GM10266 (cell line): ENCODE measurements around the gene PXDC1.

Source experiments
- DNase-seq: peaks from one replicate; pipeline ENCODE4 v3.0.0; 2012; ENCODE audit errors: extremely low spot score
- TF ChIP-seq, protein P1 (sequence below): IDR thresholded peaks from 2 replicates; pipeline ENCODE4 v1.5.1; 2012; ENCODE audit warnings: mild to moderate bottlenecking, low read depth; ENCODE audit not compliant: control insufficient read depth, insufficient read depth; ENCODE audit errors: missing control alignments

PXDC1 gene

DNA sequence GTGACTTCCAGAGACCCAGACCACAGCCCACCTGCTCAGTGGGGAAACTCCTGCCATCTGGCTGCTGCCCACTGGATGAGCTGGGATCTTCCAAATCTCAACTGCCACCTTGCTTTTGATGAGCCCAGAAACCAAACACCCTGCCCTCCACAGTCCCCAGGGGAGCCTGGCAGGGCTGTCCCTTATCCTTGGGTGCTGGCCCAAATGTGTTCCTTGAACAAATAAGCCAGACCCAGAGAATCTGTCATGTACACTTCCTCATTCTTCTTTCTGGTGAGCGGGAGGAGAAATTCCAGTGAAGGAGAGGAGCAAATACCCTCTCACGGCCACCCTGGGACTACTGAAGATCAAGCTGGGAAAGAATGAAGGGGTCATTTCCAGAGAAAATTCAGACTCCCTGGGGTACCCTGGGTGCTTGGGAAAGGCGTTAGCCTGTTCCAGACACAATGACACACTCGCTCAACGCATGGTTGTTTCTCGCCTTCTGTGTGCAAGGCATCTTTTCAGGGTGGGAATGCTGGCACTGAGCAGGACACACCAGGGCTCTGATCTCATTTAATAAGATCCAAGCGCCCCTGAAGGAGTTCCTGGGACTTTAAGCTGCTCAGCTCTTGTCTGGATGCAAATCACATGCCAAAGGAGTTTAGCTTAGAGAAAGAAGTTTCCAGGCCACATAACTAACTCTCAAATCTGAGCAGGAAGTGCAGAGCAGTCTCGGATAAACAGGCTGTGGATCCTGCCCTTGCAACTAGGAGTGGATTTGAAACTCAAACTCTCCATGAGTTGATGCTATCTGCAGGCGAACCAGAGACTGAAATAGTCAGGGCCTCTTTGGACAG is 38.5 kb downstream of the PXDC1 start:
- DNase-seq = no peak
- TF ChIP-seq, protein P1, sequence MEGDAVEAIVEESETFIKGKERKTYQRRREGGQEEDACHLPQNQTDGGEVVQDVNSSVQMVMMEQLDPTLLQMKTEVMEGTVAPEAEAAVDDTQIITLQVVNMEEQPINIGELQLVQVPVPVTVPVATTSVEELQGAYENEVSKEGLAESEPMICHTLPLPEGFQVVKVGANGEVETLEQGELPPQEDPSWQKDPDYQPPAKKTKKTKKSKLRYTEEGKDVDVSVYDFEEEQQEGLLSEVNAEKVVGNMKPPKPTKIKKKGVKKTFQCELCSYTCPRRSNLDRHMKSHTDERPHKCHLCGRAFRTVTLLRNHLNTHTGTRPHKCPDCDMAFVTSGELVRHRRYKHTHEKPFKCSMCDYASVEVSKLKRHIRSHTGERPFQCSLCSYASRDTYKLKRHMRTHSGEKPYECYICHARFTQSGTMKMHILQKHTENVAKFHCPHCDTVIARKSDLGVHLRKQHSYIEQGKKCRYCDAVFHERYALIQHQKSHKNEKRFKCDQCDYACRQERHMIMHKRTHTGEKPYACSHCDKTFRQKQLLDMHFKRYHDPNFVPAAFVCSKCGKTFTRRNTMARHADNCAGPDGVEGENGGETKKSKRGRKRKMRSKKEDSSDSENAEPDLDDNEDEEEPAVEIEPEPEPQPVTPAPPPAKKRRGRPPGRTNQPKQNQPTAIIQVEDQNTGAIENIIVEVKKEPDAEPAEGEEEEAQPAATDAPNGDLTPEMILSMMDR = no peak

DNA sequence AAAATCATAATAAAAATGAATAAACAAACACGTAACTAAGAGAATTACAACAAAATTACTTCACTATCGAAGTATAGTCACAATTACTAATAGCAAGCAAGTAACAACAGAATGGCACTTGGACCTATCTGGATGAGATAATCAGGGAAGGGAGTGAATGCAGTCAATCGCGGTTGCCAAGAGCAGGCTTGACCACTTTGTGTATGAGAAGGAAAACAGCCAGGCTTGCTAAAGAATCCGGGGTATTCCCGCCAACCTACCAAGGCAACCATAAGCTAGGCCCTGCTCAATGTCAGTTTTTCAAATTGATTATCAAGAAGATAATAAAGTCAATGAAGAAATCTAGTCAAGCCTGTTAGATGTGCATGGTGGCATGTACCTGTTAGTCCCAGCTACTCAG is 39.7 kb downstream of the PXDC1 start:
- TF ChIP-seq, protein P1 = no peak
- DNase-seq = no peak

DNA sequence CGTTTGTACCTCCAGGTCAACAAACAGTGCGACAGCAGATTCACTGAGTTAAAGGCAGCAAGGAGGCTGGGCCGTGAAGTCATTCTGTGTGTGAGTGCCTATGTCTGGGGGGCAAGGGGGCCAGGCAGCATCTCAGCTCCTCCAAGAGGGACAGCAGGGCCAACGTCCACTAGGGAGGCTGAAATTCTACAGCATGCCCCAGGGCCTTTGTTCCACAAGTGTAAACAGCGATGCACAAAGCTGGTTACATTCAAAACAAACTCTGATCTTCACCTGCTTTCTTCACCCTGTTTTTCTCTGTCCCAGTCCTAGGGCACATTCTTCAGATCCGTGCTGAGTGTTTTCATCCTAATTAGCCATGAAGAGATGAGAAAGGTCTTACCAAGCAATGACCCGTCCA is 41.1 kb downstream of the PXDC1 start:
- TF ChIP-seq, protein P1 = no peak

DNA sequence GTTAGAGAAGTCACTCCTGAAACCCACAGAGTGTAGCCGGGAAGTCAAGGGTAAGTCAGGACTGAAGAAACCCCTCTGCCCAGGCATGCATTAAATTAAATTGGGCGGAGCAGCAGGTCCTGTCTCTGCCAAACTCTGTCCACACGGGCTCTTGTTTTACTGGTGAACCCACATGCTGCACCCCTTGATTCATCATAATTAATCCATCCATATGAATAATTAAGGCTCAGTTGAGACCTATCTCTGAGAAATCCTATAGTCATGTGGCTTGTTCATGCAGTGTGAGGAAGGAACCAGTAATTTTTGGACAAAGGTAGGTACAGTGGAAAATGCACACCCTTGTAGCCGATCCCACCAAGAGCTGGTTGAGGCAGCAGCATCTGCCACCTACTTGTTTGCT is 43.0 kb downstream of the PXDC1 start:
- no peak for DNase-seq
- TF ChIP-seq, protein P1 = no peak

More for the DNA sequence above, 41.1 kb downstream of the PXDC1 start:
- no peak for DNase-seq

DNA sequence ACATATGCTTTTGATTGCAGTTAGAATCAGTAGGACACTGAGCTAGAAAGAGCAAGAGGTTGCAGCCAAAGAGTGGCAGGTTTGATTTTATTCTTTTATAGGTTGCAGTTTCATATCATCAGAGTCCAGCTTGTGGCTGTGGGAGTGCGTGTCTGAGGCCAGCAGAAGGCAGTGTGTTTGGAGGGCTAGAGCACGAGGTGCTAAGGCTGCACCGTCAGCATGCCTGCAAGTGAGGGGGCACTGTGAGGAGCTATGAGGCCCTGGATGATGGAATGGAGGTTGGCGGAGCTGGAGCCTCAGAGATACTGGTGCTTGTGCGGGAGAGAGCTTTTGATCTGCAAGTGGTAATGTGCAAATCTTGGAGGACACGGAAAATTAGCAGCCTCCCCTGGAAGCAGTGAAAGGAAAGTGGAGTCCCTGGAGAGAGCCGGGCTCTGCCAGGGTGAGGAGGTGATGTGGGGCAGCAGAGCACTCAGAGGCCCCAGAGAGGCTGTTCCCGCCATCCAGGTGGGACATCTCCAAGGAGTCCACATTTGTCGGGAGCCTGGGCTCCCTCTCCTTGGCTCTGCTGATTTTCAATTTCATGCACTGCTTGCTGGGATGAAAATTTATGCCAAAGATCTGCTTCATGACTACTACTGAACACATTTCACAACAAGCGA is 43.6 kb downstream of the PXDC1 start:
- TF ChIP-seq, protein P1 = no peak
- no peak for DNase-seq

DNA sequence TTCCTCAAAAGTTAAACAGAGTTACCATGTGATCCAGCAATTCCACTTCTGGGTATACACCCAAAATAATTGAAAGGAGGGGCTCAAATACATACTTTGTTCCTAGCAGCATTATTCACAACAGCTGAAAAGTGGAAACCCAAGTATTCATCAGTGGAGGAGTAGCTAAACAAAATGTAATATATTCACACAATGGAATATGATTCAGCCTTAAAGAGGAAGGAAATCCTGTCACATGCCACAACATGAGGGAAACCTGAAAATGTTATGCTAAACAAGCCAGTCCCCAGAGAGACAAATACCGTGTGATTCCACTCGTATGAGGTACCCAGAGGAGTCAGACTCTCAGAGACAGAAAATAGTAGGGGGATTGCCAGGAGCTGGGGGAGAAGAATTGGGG is 44.5 kb downstream of the PXDC1 start:
- no peak for DNase-seq
- TF ChIP-seq, protein P1 = no peak

DNA sequence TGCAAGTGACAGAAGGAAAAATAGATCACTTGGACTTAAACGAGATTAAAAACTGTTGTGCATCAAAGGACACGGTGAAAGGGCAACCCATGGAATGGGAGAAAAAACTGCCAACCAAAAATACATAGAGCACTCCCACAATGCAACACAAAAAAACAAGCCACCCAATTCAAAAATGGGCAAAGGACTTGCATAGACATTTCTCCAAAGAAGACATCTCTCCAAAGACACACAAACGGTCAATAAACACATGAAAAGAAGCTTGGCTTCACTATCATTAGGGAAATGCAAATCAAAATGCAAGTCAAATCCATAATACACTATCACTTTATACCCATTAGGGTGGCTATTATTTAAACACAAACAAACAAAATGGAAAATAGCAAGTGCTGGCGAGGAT is 45.0 kb downstream of the PXDC1 start:
- TF ChIP-seq, protein P1 = no peak
- no peak for DNase-seq
